Fibroblast of pulmonary artery (primary cell): ENCODE measurements around the gene ANKFY1.

Experiments
- DNase-seq: peaks from one replicate; pipeline ENCODE4 v3.0.0-alpha.2; 2010; ENCODE audit warnings: low read depth
- H3K4me3 ChIP-seq: replicated peaks from 2 replicates; pipeline ENCODE4 v1.5.1; 2011; ENCODE audit warnings: low read depth, mild to moderate bottlenecking, control low read depth, low read length, moderate library complexity
- TF ChIP-seq, protein P1 (sequence below): IDR thresholded peaks from 2 replicates; pipeline ENCODE4 v1.5.1; 2011; ENCODE audit warnings: mild to moderate bottlenecking, control low read depth, low read length, inconsistent platforms; ENCODE audit errors: missing control alignments

The ANKFY1 gene

GRCh38 chr17:4204710-4205173, 59.0 kb downstream of the ANKFY1 start:
- TF ChIP-seq, protein P1, sequence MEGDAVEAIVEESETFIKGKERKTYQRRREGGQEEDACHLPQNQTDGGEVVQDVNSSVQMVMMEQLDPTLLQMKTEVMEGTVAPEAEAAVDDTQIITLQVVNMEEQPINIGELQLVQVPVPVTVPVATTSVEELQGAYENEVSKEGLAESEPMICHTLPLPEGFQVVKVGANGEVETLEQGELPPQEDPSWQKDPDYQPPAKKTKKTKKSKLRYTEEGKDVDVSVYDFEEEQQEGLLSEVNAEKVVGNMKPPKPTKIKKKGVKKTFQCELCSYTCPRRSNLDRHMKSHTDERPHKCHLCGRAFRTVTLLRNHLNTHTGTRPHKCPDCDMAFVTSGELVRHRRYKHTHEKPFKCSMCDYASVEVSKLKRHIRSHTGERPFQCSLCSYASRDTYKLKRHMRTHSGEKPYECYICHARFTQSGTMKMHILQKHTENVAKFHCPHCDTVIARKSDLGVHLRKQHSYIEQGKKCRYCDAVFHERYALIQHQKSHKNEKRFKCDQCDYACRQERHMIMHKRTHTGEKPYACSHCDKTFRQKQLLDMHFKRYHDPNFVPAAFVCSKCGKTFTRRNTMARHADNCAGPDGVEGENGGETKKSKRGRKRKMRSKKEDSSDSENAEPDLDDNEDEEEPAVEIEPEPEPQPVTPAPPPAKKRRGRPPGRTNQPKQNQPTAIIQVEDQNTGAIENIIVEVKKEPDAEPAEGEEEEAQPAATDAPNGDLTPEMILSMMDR: no peak
- no peak overlapping the region for H3K4me3 ChIP-seq
- peak; percentile 89 for DNase-seq

DNA sequence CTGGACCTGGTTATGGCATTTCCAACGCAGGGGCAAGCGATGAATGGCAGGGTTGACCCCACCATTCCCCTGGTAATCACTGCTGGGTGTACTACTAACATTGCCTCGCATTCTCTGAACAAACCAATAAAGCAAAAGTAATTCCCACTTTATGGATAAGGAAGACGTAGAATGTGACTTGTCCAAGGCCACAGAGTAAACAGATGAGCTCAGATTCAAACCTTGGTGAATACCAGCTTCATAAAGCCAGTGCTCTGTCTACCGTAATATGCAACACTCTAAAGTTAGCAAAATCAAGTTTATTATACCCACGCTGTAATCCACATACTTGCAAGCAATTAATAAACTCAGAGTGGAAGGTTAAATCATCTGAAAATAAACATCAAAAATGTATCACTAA, 59.6 kb downstream of the ANKFY1 start:
- TF ChIP-seq, protein P1: no peak
- no peak overlapping the region for H3K4me3 ChIP-seq
- no peak for DNase-seq

- no peak for DNase-seq
- H3K4me3 ChIP-seq: no peak overlapping the region
- TF ChIP-seq, protein P1: no peak
Measured at GRCh38 chr17:4201226-4201625, 62.6 kb downstream of the ANKFY1 start.

DNA sequence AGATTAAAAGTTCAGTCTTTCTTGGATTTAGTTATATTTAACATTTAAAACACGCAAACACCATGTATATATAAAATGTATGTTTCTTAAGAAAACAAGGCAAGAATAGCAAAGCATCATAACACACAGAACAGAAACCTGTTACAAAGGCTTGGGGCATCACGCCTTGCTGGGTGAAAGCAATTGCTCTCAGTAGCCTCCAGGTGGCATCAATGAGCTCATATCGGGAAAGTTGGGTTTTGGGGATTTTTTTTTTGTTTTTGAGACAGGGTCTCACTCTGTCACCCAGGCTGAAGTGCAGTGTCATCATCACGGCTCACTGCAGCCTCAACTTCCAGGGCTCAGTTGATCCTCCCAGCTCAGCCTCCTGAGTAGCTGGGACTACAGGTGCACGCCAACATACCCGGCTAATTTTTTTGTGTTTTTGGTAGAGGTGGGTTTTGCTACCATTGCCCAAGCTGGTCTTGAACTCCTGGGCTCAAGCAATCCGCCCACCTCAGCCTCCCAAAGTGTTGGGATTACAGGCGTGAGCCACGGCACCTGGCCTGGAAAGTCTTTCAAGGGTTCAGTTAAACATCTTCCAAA, 63.9 kb downstream of the ANKFY1 start:
- DNase-seq: peak; percentile 55

DNA sequence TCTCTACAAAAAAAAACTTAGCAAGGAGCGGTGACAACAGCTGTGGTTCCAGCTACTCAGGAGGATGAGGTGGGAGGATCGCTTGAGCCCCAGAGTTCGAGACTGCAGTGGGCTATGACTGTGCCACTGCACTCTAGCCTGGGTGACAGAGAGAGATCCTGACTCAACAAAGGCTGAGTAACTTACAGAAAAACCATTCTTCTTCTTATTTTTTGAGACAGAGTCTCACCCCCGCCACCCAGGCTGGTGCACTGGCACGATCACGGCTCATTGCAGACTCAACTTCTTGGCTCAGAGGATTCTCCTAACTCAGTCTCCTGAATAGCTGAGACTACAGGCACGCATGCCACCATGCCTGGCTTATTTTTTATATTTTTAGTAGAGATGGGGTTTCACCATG, 64.8 kb downstream of the ANKFY1 start:
- no peak overlapping the region for H3K4me3 ChIP-seq
- DNase-seq: no peak
- TF ChIP-seq, protein P1: no peak

More for the DNA sequence above, 63.9 kb downstream of the ANKFY1 start:
- TF ChIP-seq, protein P1: peak; percentile 78
- no peak overlapping the region for H3K4me3 ChIP-seq

DNA sequence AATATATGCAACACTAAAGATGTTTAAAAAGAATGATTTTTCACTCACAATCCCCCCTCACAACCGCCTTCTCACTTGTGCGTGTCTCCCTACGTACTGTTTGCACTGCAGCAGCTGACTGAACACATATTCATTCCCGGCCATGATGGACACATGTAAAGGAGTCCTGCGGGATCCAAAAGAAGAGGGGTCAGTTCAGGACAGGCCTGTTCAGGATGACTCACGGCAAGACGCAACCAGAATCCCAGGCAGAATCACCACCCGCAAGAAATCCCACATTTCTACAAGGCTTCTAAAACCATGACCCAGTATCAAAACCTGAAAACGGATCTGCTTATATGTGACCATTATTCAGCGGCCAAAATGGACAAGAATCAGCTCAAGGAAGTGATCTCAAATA, 68.5 kb downstream of the ANKFY1 start:
- DNase-seq: peak; percentile 25

More for the DNA sequence above, 68.5 kb downstream of the ANKFY1 start:
- TF ChIP-seq, protein P1: no peak
- H3K4me3 ChIP-seq: no peak overlapping the region
